GM21786 (cell line): ENCODE data around the gene NT5C3B.

Source experiments
- ATAC-seq: cut with Tn5 transposase; IDR thresholded peaks from one replicate; pipeline ENCODE4 v1.9.1; 2021; ENCODE audit not compliant: unreplicated experiment

The NT5C3B gene

GRCh38 chr17:41811549-41812380, 24.3 kb downstream of the NT5C3B start, which contains the start of gene P3H4:
Gene P3H4 (minus strand): TSS chr17:41811949. CDS start chr17:41811915, 34 bp downstream.
- ATAC-seq: peak; percentile 73

GRCh38 chr17:41810659-41811548, 25.1 kb downstream of the NT5C3B start:
- no peak for ATAC-seq

GRCh38 chr17:41806685-41807445, 29.2 kb downstream of the NT5C3B start:
- ATAC-seq: no peak

GRCh38 chr17:41803049-41804020, 32.7 kb downstream of the NT5C3B start:
- ATAC-seq: no peak

GRCh38 chr17:41801374-41802271, 34.4 kb downstream of the NT5C3B start:
- no peak for ATAC-seq

GRCh38 chr17:41800601-41801373, 35.2 kb downstream of the NT5C3B start:
- ATAC-seq: no peak

GRCh38 chr17:41799366-41799765, 36.7 kb downstream of the NT5C3B start:
- no peak for ATAC-seq

- no peak for ATAC-seq
Observed at GRCh38 chr17:41797377-41797776, 38.7 kb downstream of the NT5C3B start.

GRCh38 chr17:41796121-41796895, 39.7 kb downstream of the NT5C3B start:
- no peak for ATAC-seq

GRCh38 chr17:41794540-41794975, 41.5 kb downstream of the NT5C3B start:
- ATAC-seq: no peak

- ATAC-seq: no peak
Observed at GRCh38 chr17:41793784-41794539, 42.1 kb downstream of the NT5C3B start.

- no peak for ATAC-seq
Observed at GRCh38 chr17:41792845-41793783, 42.9 kb downstream of the NT5C3B start.

GRCh38 chr17:41787021-41787418, 49.0 kb downstream of the NT5C3B start:
- no peak for ATAC-seq

- ATAC-seq: peak; percentile 76
Observed at GRCh38 chr17:41786227-41787020, 49.6 kb downstream of the NT5C3B start, which contains the start of gene JUP. Gene JUP (minus strand): TSS chr17:41786711. CDS start chr17:41771854, 14,857 bp downstream.

- ATAC-seq: no peak
Observed at GRCh38 chr17:41785859-41786226, 50.2 kb downstream of the NT5C3B start.
